HCT116 (cell line): Measurements from ENCODE around the gene HMGN1. TPM values are rescaled to one million over a fixed set of nuclear protein-coding genes. Genes with fewer than 3 reads are reported as not detected.

Experiments
- ATAC-seq: fragments of 200-7000 bp; cut with Tn5 transposase; 2 replicates; pipeline ENCODE4 v1.9.1; 2020; ENCODE audit warnings: mild to moderate bottlenecking, moderate library complexity
- BruUV-seq: library from RNA; stranded (reverse); fragments of 400-500 nt; replicated peaks from 2 replicates; lab custom pipeline; 2021; lab: Mats Ljungman, UMichigan
- CTCF ChIA-PET: fragments of 300-600 bp; sonication (Branson Sonifier 250); formaldehyde crosslinking; loops from one replicate; lab custom pipeline; 2021; ENCODE audit warnings: antibody characterized with exemption; lab: Charles Lee
- POLR2A ChIA-PET: fragments of 300-600, 350-600 bp; sonication (Branson Sonifier 250); formaldehyde crosslinking; loops from one replicate; lab custom pipeline; 2021; ENCODE audit warnings: antibody characterized with exemption; lab: Charles Lee
- RAD21 ChIA-PET, 2 experiments: fragments of 300-600 bp; sonication (Branson Sonifier 250); formaldehyde crosslinking; loops; one replicate each; lab custom pipeline; 2023; ENCODE audit warnings: low total read pairs in 2 of 2; ENCODE audit not compliant: uncharacterized antibody in 2 of 2, unreplicated experiment in 2 of 2, low non-redundant PET in 1 of 2; lab: Charles Lee
- DNase-seq: peaks from one replicate; pipeline ENCODE4 v3.0.0-alpha.2; 2010; ENCODE audit warnings: low read depth, low spot score
- H2AFZ ChIP-seq: fragments of 200-600 bp; shearing (Covaris generic), sonication (generic); 2 replicates; pipeline ENCODE4 v1.6.1; 2017; ENCODE audit warnings: low read depth, mixed run types, mixed read lengths, antibody characterized with exemption, low read length; ENCODE audit not compliant: poor library complexity, severe bottlenecking
- H3K27ac ChIP-seq: 2 replicates; pipeline ENCODE4 v1.5.1; 2012; ENCODE audit warnings: low read depth, low read length
- H3K27me3 ChIP-seq: fragments of 200-600 bp; sonication (generic); 2 replicates; pipeline ENCODE4 v1.6.1; 2016; ENCODE audit warnings: mixed run types, low read length, mixed read lengths; ENCODE audit not compliant: insufficient read depth
- H3K36me3 ChIP-seq, 2 experiments: fragments of 200-500 bp in 1 of 2; fragments of 200-600 bp in 1 of 2; sonication (Bioruptor generic) in 1 of 2; sonication (generic) in 1 of 2; 2 replicates each; pipeline versions ENCODE4 v1.5.1 to v1.6.1; 2014 to 2016; ENCODE audit warnings: low read length in 2 of 2, inconsistent platforms in 1 of 2, mixed read lengths in 1 of 2, mixed run types in 1 of 2; ENCODE audit not compliant: insufficient read depth in 2 of 2, control insufficient read depth in 1 of 2
- H3K4me1 ChIP-seq, 2 experiments: fragments of 200-600 bp in 1 of 2; sonication (generic) in 1 of 2; 2 replicates each; pipeline versions ENCODE4 v1.5.1 to v1.6.1; 2012 to 2017; ENCODE audit warnings: low read length in 2 of 2, inconsistent platforms in 1 of 2, mild to moderate bottlenecking in 1 of 2, mixed read lengths in 1 of 2, mixed run types in 1 of 2, moderate library complexity in 1 of 2; ENCODE audit not compliant: insufficient read depth in 2 of 2, control insufficient read depth in 1 of 2
- H3K4me2 ChIP-seq: fragments of 200-600 bp; sonication (generic); 2 replicates; pipeline ENCODE4 v1.6.1; 2017; ENCODE audit warnings: mixed run types, low read length, mixed read lengths
- H3K4me3 ChIP-seq, 2 experiments: fragments of 200-600 bp in 1 of 2; sonication (generic) in 1 of 2; replicated peaks in 1 of 2; 2 replicates each; pipeline ENCODE4 v1.5.1; 2011 to 2016; ENCODE audit warnings: low read length in 2 of 2, control low read depth in 1 of 2, low read depth in 1 of 2, mild to moderate bottlenecking in 1 of 2, mixed read lengths in 1 of 2, mixed run types in 1 of 2
- H3K79me2 ChIP-seq: fragments of 200-600 bp; sonication (generic); 2 replicates; pipeline ENCODE4 v1.6.1; 2017; ENCODE audit warnings: mild to moderate bottlenecking, mixed run types, low read length, moderate library complexity, mixed read lengths; ENCODE audit not compliant: insufficient read depth
- H3K9ac ChIP-seq: fragments of 200-600 bp; sonication (generic); 2 replicates; pipeline ENCODE4 v1.6.1; 2016; ENCODE audit warnings: low read length, mixed read lengths
- H3K9me2 ChIP-seq: fragments of 200-600 bp; sonication (generic), shearing (Covaris generic); 2 replicates; pipeline ENCODE4 v1.6.1; 2017; ENCODE audit warnings: mixed run types, mild to moderate bottlenecking, moderate library complexity; ENCODE audit not compliant: insufficient read depth
- H3K9me3 ChIP-seq, 2 experiments: fragments of 200-500 bp in 1 of 2; fragments of 200-600 bp in 1 of 2; sonication (Bioruptor generic) in 1 of 2; sonication (generic) in 1 of 2; 2 replicates each; pipeline ENCODE4 v1.6.1; 2014 to 2017; ENCODE audit warnings: low read length in 2 of 2, mixed read lengths in 2 of 2, inconsistent platforms in 1 of 2, low read depth in 1 of 2, mild to moderate bottlenecking in 1 of 2, mixed run types in 1 of 2, moderate library complexity in 1 of 2; ENCODE audit not compliant: control insufficient read depth in 1 of 2, insufficient read depth in 1 of 2
- H4K20me1 ChIP-seq: fragments of 200-600 bp; sonication (generic), shearing (Covaris generic); 2 replicates; pipeline ENCODE4 v1.6.1; 2017; ENCODE audit warnings: mixed run types, mild to moderate bottlenecking, moderate library complexity; ENCODE audit not compliant: insufficient read depth
- ATF3 ChIP-seq: IDR thresholded peaks from 2 replicates; pipeline ENCODE4 v1.6.1; 2012
- CBX3 ChIP-seq: IDR thresholded peaks from 2 replicates; pipeline ENCODE4 v1.6.1; 2012; ENCODE audit warnings: low read depth
- CEBPB ChIP-seq: IDR thresholded peaks from 2 replicates; pipeline ENCODE4 v1.6.1; 2012; ENCODE audit warnings: low read depth
- EGR1 ChIP-seq: IDR thresholded peaks from 2 replicates; pipeline ENCODE4 v1.6.1; 2012; ENCODE audit warnings: low read depth
- EZH2phosphoT487 ChIP-seq: fragments of 200-600 bp; IDR thresholded peaks from 2 replicates; pipeline ENCODE4 v1.6.1; 2018; ENCODE audit warnings: antibody characterized with exemption, borderline replicate concordance
- SIN3A ChIP-seq: IDR thresholded peaks from 2 replicates; pipeline ENCODE4 v1.6.1; 2012; ENCODE audit warnings: low read depth
- SRF ChIP-seq: IDR thresholded peaks from 2 replicates; pipeline ENCODE4 v1.6.1; 2012; ENCODE audit warnings: low read depth
- TCF7L2 ChIP-seq: IDR thresholded peaks from 2 replicates; pipeline ENCODE4 v1.7.0; 2011; ENCODE audit warnings: borderline replicate concordance, inconsistent platforms; ENCODE audit not compliant: insufficient read depth, insufficient read length; ENCODE audit errors: extremely low read depth
- ZNF274 ChIP-seq: fragments of 200-500 bp; sonication (Bioruptor generic); IDR thresholded peaks from 2 replicates; pipeline ENCODE4 v1.6.1; 2014; ENCODE audit warnings: mild to moderate bottlenecking, low read depth, low read length, inconsistent platforms
- intact Hi-C: fragments of 100-400 bp; cut with micrococcal nuclease; formaldehyde crosslinking; loops from 2 replicates; pipeline ENCODE4 v1.10.0; 2022
- total RNA-seq: library from RNA; stranded (reverse); gene quantifications from one replicate; pipeline ENCODE4 v1.2.1, GENCODE V29; 2021; ENCODE audit not compliant: unreplicated experiment
- TF ChIP-seq, protein P1 (sequence below): IDR thresholded peaks from 2 replicates; pipeline ENCODE4 v1.6.1; 2012; ENCODE audit warnings: low read depth
- TF ChIP-seq, protein P2 (sequence below): IDR thresholded peaks from 2 replicates; pipeline ENCODE4 v1.6.1; 2011; ENCODE audit warnings: mild to moderate bottlenecking, low read length, moderate library complexity; ENCODE audit not compliant: insufficient replicate concordance; ENCODE audit errors: extremely low read depth

HMGN1 gene
- total RNA-seq, 1 experiment from 2014 or later = 399 TPM

GRCh38 chr21:39392981-39393380, 44.1 kb upstream of the HMGN1 start:
- H3K4me1 ChIP-seq = peaks cover 2 to 9% of the 10 kb centered on the region in 2 experiments; a peak in 2 of 4 replicates
- RAD21 ChIA-PET = no interaction called here
- TF ChIP-seq, protein P1, sequence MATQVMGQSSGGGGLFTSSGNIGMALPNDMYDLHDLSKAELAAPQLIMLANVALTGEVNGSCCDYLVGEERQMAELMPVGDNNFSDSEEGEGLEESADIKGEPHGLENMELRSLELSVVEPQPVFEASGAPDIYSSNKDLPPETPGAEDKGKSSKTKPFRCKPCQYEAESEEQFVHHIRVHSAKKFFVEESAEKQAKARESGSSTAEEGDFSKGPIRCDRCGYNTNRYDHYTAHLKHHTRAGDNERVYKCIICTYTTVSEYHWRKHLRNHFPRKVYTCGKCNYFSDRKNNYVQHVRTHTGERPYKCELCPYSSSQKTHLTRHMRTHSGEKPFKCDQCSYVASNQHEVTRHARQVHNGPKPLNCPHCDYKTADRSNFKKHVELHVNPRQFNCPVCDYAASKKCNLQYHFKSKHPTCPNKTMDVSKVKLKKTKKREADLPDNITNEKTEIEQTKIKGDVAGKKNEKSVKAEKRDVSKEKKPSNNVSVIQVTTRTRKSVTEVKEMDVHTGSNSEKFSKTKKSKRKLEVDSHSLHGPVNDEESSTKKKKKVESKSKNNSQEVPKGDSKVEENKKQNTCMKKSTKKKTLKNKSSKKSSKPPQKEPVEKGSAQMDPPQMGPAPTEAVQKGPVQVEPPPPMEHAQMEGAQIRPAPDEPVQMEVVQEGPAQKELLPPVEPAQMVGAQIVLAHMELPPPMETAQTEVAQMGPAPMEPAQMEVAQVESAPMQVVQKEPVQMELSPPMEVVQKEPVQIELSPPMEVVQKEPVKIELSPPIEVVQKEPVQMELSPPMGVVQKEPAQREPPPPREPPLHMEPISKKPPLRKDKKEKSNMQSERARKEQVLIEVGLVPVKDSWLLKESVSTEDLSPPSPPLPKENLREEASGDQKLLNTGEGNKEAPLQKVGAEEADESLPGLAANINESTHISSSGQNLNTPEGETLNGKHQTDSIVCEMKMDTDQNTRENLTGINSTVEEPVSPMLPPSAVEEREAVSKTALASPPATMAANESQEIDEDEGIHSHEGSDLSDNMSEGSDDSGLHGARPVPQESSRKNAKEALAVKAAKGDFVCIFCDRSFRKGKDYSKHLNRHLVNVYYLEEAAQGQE = no peak
- TF ChIP-seq CBX3 (no peak), EZH2phosphoT487 (no peak), SRF (no peak), ATF3 (no peak), EGR1 (no peak), CEBPB (no peak), SIN3A (no peak), TCF7L2 (no peak), ZNF274 (no peak)
- TF ChIP-seq, protein P2, sequence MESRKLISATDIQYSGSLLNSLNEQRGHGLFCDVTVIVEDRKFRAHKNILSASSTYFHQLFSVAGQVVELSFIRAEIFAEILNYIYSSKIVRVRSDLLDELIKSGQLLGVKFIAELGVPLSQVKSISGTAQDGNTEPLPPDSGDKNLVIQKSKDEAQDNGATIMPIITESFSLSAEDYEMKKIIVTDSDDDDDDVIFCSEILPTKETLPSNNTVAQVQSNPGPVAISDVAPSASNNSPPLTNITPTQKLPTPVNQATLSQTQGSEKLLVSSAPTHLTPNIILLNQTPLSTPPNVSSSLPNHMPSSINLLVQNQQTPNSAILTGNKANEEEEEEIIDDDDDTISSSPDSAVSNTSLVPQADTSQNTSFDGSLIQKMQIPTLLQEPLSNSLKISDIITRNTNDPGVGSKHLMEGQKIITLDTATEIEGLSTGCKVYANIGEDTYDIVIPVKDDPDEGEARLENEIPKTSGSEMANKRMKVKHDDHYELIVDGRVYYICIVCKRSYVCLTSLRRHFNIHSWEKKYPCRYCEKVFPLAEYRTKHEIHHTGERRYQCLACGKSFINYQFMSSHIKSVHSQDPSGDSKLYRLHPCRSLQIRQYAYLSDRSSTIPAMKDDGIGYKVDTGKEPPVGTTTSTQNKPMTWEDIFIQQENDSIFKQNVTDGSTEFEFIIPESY = no peak
- POLR2A ChIA-PET = no interaction called here
- no peaks in the 10 kb centered on the region for H4K20me1 ChIP-seq
- no peaks in the 10 kb centered on the region for H3K9me2 ChIP-seq
- ATAC-seq (no peak), DNase-seq (no peak)
- no peak overlapping the region for H3K4me2 ChIP-seq
- no peaks in the 10 kb centered on the region for H3K27me3 ChIP-seq
- no peaks in the 10 kb centered on the region for H3K9me3 ChIP-seq
- CTCF ChIA-PET = no interaction called here
- no peak overlapping the region for H3K4me3 ChIP-seq
- H2AFZ ChIP-seq = no peak overlapping the region
- no peak overlapping the region for H3K27ac ChIP-seq
- BruUV-seq = no TSS peak
- H3K79me2 ChIP-seq = peaks cover 15% of the 10 kb centered on the region; the same call in 1 of the 2 replicates
- intact Hi-C loops = no loop called here
- peaks cover 8 to 11% of the 10 kb centered on the region in 2 experiments; a peak in 3 of 4 replicates for H3K36me3 ChIP-seq
- no peak overlapping the region for H3K9ac ChIP-seq
